Esophagus squamous epithelium (tissue), 4 donors: ENCODE results near the gene THEM5.

Experiments
- CTCF ChIP-seq, 6 experiments: fragments of 450-650 bp in 4 of 6; fragments of 200-600 bp in 2 of 6; sonication (generic) in 2 of 6; IDR thresholded peaks; one replicate each; pipeline ENCODE4 v1.5.1; 2016 to 2019; ENCODE audit warnings: antibody characterized with exemption in 6 of 6, mild to moderate bottlenecking in 4 of 6, moderate library complexity in 4 of 6
- POLR2A ChIP-seq, 4 donors: fragments of 450-650 bp; IDR thresholded peaks; one replicate each; pipeline ENCODE4 v1.6.1; 2017; ENCODE audit warnings: antibody characterized with exemption in 4 of 4, mild to moderate bottlenecking in 4 of 4, moderate library complexity in 3 of 4

- TF ChIP-seq CTCF (IDR thresholded peaks at IDR 0.05) = no peak
- no peak for TF ChIP-seq POLR2A (IDR thresholded peaks at IDR 0.05)
Measured at GRCh38 chr1:151864411-151864810, 10.9 kb upstream of the THEM5 start.
